T-helper 9 cell (primary cell): Measurements from ENCODE around the gene TBC1D4.
"Not testable (repeated sequence)": the region's sequence is repeated elsewhere in the genome, so short reads cannot be mapped to it uniquely, and the experiment has no call there.

Experiments
- DNase-seq: peaks from one replicate; pipeline ENCODE4 v3.0.0-alpha.2; 2020

TBC1D4 gene

GRCh38 chr13:75447493-75447892, 34.5 kb downstream of the TBC1D4 start:
- DNase-seq: no peak

- DNase-seq: no peak
These were observed 35.1 kb downstream of the TBC1D4 start for GRCh38 chr13:75446874-75447273.

GRCh38 chr13:75445717-75446499, 36.1 kb downstream of the TBC1D4 start:
- no peak for DNase-seq

- DNase-seq: no peak
These were observed 38.0 kb downstream of the TBC1D4 start for GRCh38 chr13:75444016-75444415.

GRCh38 chr13:75443356-75443958, 38.5 kb downstream of the TBC1D4 start:
- DNase-seq: no peak

GRCh38 chr13:75442736-75443234, 39.2 kb downstream of the TBC1D4 start:
- no peak for DNase-seq

- DNase-seq: no peak
These were observed 41.9 kb downstream of the TBC1D4 start for GRCh38 chr13:75440100-75440499.

GRCh38 chr13:75437582-75438318, 44.2 kb downstream of the TBC1D4 start:
- DNase-seq: no peak

GRCh38 chr13:75434126-75434525, 47.8 kb downstream of the TBC1D4 start:
- DNase-seq: not testable (repeated sequence)

- DNase-seq: no peak
These were observed 49.1 kb downstream of the TBC1D4 start for GRCh38 chr13:75432811-75433244.

GRCh38 chr13:75432045-75432444, 49.9 kb downstream of the TBC1D4 start:
- no peak for DNase-seq

GRCh38 chr13:75430436-75431209, 51.3 kb downstream of the TBC1D4 start:
- no peak for DNase-seq

GRCh38 chr13:75426421-75426820, 55.5 kb downstream of the TBC1D4 start:
- DNase-seq: no peak

- DNase-seq: no peak
These were observed 56.6 kb downstream of the TBC1D4 start for GRCh38 chr13:75425216-75426009.

GRCh38 chr13:75423946-75424345, 58.0 kb downstream of the TBC1D4 start:
- no peak for DNase-seq

GRCh38 chr13:75422028-75422427, 59.9 kb downstream of the TBC1D4 start:
- no peak for DNase-seq

GRCh38 chr13:75421133-75421532, 60.8 kb downstream of the TBC1D4 start:
- DNase-seq: no peak

GRCh38 chr13:75419656-75420055, 62.3 kb downstream of the TBC1D4 start:
- no peak for DNase-seq

GRCh38 chr13:75418997-75419396, 63.0 kb downstream of the TBC1D4 start:
- DNase-seq: no peak

GRCh38 chr13:75418186-75418843, 63.7 kb downstream of the TBC1D4 start:
- no peak for DNase-seq

GRCh38 chr13:75417656-75418055, 64.3 kb downstream of the TBC1D4 start:
- no peak for DNase-seq
